H1 (cell line): ENCODE data around the gene ANKRD13B. TPM values are rescaled to one million over a fixed set of nuclear protein-coding genes. Genes with fewer than 3 reads are reported as not detected.

Source experiments
- CTCF ChIP-seq, 3 experiments: IDR thresholded peaks; 1 replicate in 2 of 3; 2 replicates in 1 of 3; pipeline versions ENCODE4 v1.5.1 to v1.6.1; 2011; ENCODE audit warnings: low read length in 3 of 3, mild to moderate bottlenecking in 3 of 3, inconsistent platforms in 2 of 3, low read depth in 1 of 3, moderate library complexity in 1 of 3; ENCODE audit not compliant: insufficient read depth in 1 of 3; ENCODE audit errors: control extremely low read depth in 1 of 3
- EP300 ChIP-seq, 2 experiments: IDR thresholded peaks; 1 replicate in 1 of 2; 2 replicates in 1 of 2; pipeline ENCODE4 v1.6.1; 2011 to 2012; ENCODE audit warnings: low read depth in 2 of 2, low read length in 2 of 2, mild to moderate bottlenecking in 2 of 2, borderline replicate concordance in 1 of 2, inconsistent platforms in 1 of 2, moderate library complexity in 1 of 2
- RAD21 ChIP-seq, 2 experiments: IDR thresholded peaks in 1 of 2; conservative IDR thresholded peaks in 1 of 2; 2 replicates each; pipeline ENCODE4 v1.6.1; 2011; ENCODE audit warnings: low read depth in 2 of 2, low read length in 2 of 2, improper control_type of control experiment in 1 of 2, inconsistent platforms in 1 of 2, mild to moderate bottlenecking in 1 of 2, moderate library complexity in 1 of 2
- polyA plus RNA-seq, 7 experiments: library from polyadenylated mRNA; depleted of rRNA in 3 of 7; stranded (reverse) in 5 of 7; unstranded in 2 of 7; fragments of >200 nt in 5 of 7; fragments of 200-250 nt in 2 of 7; gene quantifications; 1 replicate in 5 of 7; 2 replicates in 1 of 7; 4 replicates in 1 of 7; pipeline versions ENCODE4 v1.2.1 to v1.2.3, GENCODE V29; 2011 to 2013; ENCODE audit warnings: missing spikeins in 2 of 7, mixed read lengths in 2 of 7
- total RNA-seq: library from RNA; stranded (reverse); fragmentation: NEBNext Ultra II Directional; extraction: Animal tissue kit (Norgen Biotek cat#: 25700); gene quantifications from 2 replicates; pipeline ENCODE4 v1.2.1, GENCODE V29; 2021

Gene ANKRD13B
- total and polyA plus RNA-seq, 2 of the 8 experiments (the other 6 are each of a cell fraction or from before 2014, with no cell fraction given), result 16.4 to 48.5 TPM

- peak; percentile 90 to 99 (median 98) for TF ChIP-seq CTCF (IDR thresholded peaks at IDR 0.05; ENCODE audit: control extremely low read depth in 1 of 3, insufficient read depth in 1 of 3, low read depth in 1 of 3, low read length in 3 of 3)
- TF ChIP-seq EP300 (IDR thresholded peaks at IDR 0.05; ENCODE audit: borderline replicate concordance in 1 of 2, low read depth in 2 of 2, low read length in 2 of 2), result no peak
- TF ChIP-seq RAD21 (IDR thresholded peaks at IDR 0.05 in 1 of 2, conservative IDR thresholded peaks at IDR 0.05 in 1 of 2; ENCODE audit: low read depth in 2 of 2, low read length in 2 of 2), result peak; percentile 94 to 95
Measured at GRCh38 chr17:29579866-29580771, 12.8 kb upstream of the ANKRD13B start (continued).
